Motor neuron (in vitro differentiated cells): ENCODE data around the gene KANTR. TPM values are rescaled to one million over a fixed set of nuclear protein-coding genes. Genes with fewer than 3 reads are reported as not detected.
"Not testable (repeated sequence)": the region's sequence is repeated elsewhere in the genome, so short reads cannot be mapped to it uniquely, and the experiment has no call there.

ENCODE experiments used
- ATAC-seq, 8 experiments: fragments of 200-7000 bp; cut with Tn5 transposase; replicated peaks in 6 of 8; 2 replicates each; pipeline ENCODE4 v1.8.0; 2021; ENCODE audit warnings: mild to moderate bottlenecking in 8 of 8, moderate library complexity in 8 of 8
- H3K27ac ChIP-seq, 2 donors: fragments of 250-450 bp; sonication (Bioruptor Pico); 2 replicates each; pipeline ENCODE4 v1.9.0; 2021; ENCODE audit warnings: antibody characterized with exemption in 2 of 2, mild to moderate bottlenecking in 2 of 2, moderate library complexity in 1 of 2
- H3K4me1 ChIP-seq, 2 donors: fragments of 250-450 bp; sonication (Bioruptor Pico); replicated peaks in 1 of 2; 2 replicates each; pipeline ENCODE4 v1.6.1; 2021; ENCODE audit warnings: antibody characterized with exemption in 2 of 2, mild to moderate bottlenecking in 2 of 2, moderate library complexity in 1 of 2
- H3K4me3 ChIP-seq, 5 donors: fragments of 250-450 bp; sonication (Bioruptor Pico); 2 replicates each; pipeline ENCODE4 v1.9.0; 2021; ENCODE audit warnings: antibody characterized with exemption in 5 of 5, mild to moderate bottlenecking in 5 of 5, moderate library complexity in 4 of 5
- WGBS, 10 experiments: fragments of 450-650 bp; shearing (Covaris generic); methylation state at CpG; one replicate each; pipeline ENCODE4 v1.0.0; 2022; 5-methylcytosine and 5-hydroxymethylcytosine counted together
- in situ Hi-C, 9 experiments: fragments of 400-800 bp; cut with MboI; loops; one replicate each; pipeline ENCODE4 v1.15.0; 2021; ENCODE audit warnings: low sequenced_read_pairs in 9 of 9, low pct_unique_long_range_greater_than_20kb in 2 of 9; ENCODE audit not compliant: unreplicated experiment in 9 of 9
- total RNA-seq, 8 experiments: library from RNA; unstranded; fragments of 300-600 nt; gene quantifications; 2 replicates each; pipeline versions ENCODE4 v1.2.3 to v1.2.4, GENCODE V29; 2022

KANTR gene
- total RNA-seq, 8 experiments from 2014 or later, result 7.0 to 26.9 (median 18.3) TPM

DNA sequence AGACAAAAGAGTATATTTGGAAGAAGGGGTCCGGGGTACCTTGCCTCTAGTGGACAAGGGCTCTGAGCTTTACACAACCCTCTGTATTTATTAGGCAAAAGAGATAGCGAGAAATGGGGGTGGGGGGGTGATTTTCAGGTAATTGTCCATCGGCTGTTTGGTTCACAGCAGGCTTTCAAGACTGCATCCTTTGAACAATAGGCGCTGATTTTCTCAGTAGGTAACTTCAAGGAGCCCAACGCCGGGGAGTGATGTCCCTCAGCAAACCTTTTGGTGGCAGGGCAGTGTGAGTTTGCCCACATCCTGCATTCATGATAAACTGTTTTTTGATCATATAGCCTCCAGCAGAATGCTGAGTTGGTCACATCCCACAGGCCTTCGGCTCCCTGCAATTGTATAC is 69.5 kb downstream of the KANTR start:
- Histone ChIP-seq H3K4me3 (no peak overlapping the region), H3K27ac (no peak overlapping the region), H3K4me1 (no peaks in the 10 kb centered on the region)
- ATAC-seq, result no peak
- 55 to 86% (median 70%) methylated on average over 1 to 5 of the region's 7 CpGs; no CpG with 5 or more reads in 6 of the 10 experiments for WGBS, 10 experiments
- in situ Hi-C loops, result no loop called here

DNA sequence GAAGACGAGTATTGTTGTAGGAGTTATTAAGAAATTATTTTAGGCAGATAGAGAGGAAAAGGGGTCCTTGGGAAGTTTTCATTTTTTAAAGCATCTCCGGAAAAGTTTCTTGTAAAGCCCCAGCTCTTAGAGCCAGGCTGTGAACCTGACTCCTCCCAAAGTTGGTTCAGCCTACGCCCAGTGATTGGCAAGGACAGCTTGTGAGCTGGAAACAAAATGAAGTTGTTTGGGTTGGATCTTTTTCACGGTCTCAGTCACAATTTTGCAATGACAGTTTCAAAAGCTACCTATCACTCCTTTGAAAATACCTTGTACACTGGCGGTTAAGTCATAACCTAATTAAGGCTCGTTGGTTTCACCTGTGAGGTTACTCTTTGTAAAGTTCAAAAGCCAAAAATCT is 70.6 kb downstream of the KANTR start:
- H3K27ac ChIP-seq, ATAC-seq, H3K4me3 ChIP-seq, in situ Hi-C loops, H3K4me1 ChIP-seq: not testable (repeated sequence)
- 49 to 100% (median 63%) methylated on average over 1 to 5 of the region's 6 CpGs; no CpG with 5 or more reads in 3 of the 10 experiments for WGBS, 10 experiments

DNA sequence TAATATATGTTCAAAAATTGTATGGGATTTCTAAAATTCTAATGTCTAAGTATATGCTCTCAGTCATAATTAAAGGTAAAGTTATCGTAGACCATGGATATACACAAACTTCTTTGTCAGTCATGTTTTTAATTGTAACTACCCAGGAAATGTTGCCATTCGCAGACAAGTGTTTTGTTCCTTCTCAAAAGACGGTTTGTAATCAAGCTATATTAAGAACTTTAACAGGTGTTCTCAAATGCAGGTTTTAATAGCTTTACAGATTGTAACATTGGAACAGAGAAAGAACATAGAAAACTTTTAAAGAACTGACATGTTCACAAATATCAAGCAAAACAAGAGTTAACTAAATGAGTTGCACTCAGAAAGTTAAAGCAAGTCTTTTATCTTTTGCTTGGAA is 72.2 kb downstream of the KANTR start:
- 61 to 100% (median 95%) methylated on average over 1 to 3 of the region's 3 CpGs; no CpG with 5 or more reads in 3 of the 10 experiments for WGBS, 10 experiments
- in situ Hi-C loops, result no loop called here
- Histone ChIP-seq H3K27ac (no peak overlapping the region), H3K4me3 (no peak overlapping the region), H3K4me1 (no peaks in the 10 kb centered on the region)
- ATAC-seq, result no peak

- ATAC-seq, result no peak
- in situ Hi-C loops, result no loop called here
- H3K4me3 ChIP-seq, result no peak overlapping the region
- WGBS, 10 experiments, result 60 to 100% (median 60%) methylated on average over 1 to 6 of the region's 7 CpGs; no CpG with 5 or more reads in 7 of the 10 experiments
- H3K27ac ChIP-seq, result no peak overlapping the region
- H3K4me1 ChIP-seq, result no peaks in the 10 kb centered on the region
Observed at GRCh38 chrX:53171356-53171755, 77.4 kb downstream of the KANTR start.

Other genes with a start within 250 kb of the KANTR start
- not detected for gene XAGE3, start 226.1 kb upstream of the KANTR start, total RNA-seq
- 10 to 100 TPM; 13.0 to 30.4 (median 23.3) TPM for gene FAM156B, start 196.8 kb upstream of the KANTR start, total RNA-seq
- gene FAM156A, start 135.6 kb upstream of the KANTR start, total RNA-seq, result 10 to 100 TPM; 12.6 to 29.0 (median 20.2) TPM
- 10 to 100 TPM in 5 of 8 experiments, 1 to 10 TPM in 2, under 1 TPM in 1; 0.41 to 47.2 (median 22.5) TPM for gene GPR173, start 45.4 kb upstream of the KANTR start, total RNA-seq
- gene TSPYL2, start 11.8 kb upstream of the KANTR start, total RNA-seq, result 10 to 100 TPM; 14.9 to 66.1 (median 31.3) TPM
- gene KDM5C, start 131.1 kb downstream of the KANTR start, total RNA-seq, result 100 to 1,000 TPM in 1 of 8 experiments, 10 to 100 TPM in 7; 36.8 to 153 (median 57.1) TPM
- 10 to 100 TPM in 2 of 8 experiments, 1 to 10 TPM in 6; 1.7 to 13.9 (median 6.5) TPM for gene IQSEC2, start 187.4 kb downstream of the KANTR start, total RNA-seq